KBM-7 (cell line): Measurements from ENCODE around the gene NRIP1.
"Not testable (repeated sequence)": the region's sequence is repeated elsewhere in the genome, so short reads cannot be mapped to it uniquely, and the experiment has no call there.

Source experiments
- DNase-seq: peaks from one replicate; pipeline ENCODE4 v3.0.0-alpha.2; 2015
- in situ Hi-C: fragments of 300-500 bp; cut with MboI; formaldehyde crosslinking; loops from 2 replicates; pipeline ENCODE4 v1.14.3; 2020; ENCODE audit warnings: low sequenced_read_pairs, low pct_unique_long_range_greater_than_20kb, mixed read lengths

NRIP1 gene

GRCh38 chr21:14955936-14956520, 108.8 kb downstream of the NRIP1 start:
- in situ Hi-C loops = no loop called here
- no peak for DNase-seq

GRCh38 chr21:14952916-14953315, 111.9 kb downstream of the NRIP1 start:
- no peak for DNase-seq
- in situ Hi-C loops = no loop called here

GRCh38 chr21:14949603-14950002, 115.2 kb downstream of the NRIP1 start:
- DNase-seq = no peak
- in situ Hi-C loops = no loop called here

GRCh38 chr21:14947613-14948160, 117.1 kb downstream of the NRIP1 start:
- in situ Hi-C loops = no loop called here
- DNase-seq = no peak

- in situ Hi-C loops = no loop called here
- no peak for DNase-seq
These were observed 119.6 kb downstream of the NRIP1 start for GRCh38 chr21:14945176-14945575.

GRCh38 chr21:14943616-14944015, 121.2 kb downstream of the NRIP1 start:
- in situ Hi-C loops = no loop called here
- no peak for DNase-seq

GRCh38 chr21:14942801-14943490, 121.9 kb downstream of the NRIP1 start:
- in situ Hi-C loops = no loop called here
- no peak for DNase-seq

- DNase-seq, in situ Hi-C loops: not testable (repeated sequence)
These were observed 137.5 kb downstream of the NRIP1 start for GRCh38 chr21:14927324-14927723.

- DNase-seq = no peak
- in situ Hi-C loops = no loop called here
These were observed 138.6 kb downstream of the NRIP1 start for GRCh38 chr21:14926186-14926585.

GRCh38 chr21:14923468-14923867, 141.3 kb downstream of the NRIP1 start:
- in situ Hi-C loops = no loop called here
- DNase-seq = no peak

GRCh38 chr21:14922980-14923379, 141.8 kb downstream of the NRIP1 start:
- in situ Hi-C loops = no loop called here
- DNase-seq = no peak

GRCh38 chr21:14918527-14918926, 146.3 kb downstream of the NRIP1 start:
- no peak for DNase-seq
- in situ Hi-C loops = no loop called here

- DNase-seq = no peak
- in situ Hi-C loops = no loop called here
These were observed 147.0 kb downstream of the NRIP1 start for GRCh38 chr21:14917762-14918161.

- in situ Hi-C loops = no loop called here
- no peak for DNase-seq
These were observed 148.1 kb downstream of the NRIP1 start for GRCh38 chr21:14916676-14917141.

- in situ Hi-C loops = no loop called here
- DNase-seq = no peak
These were observed 151.2 kb downstream of the NRIP1 start for GRCh38 chr21:14913638-14914037.

- DNase-seq = no peak
- in situ Hi-C loops = no loop called here
These were observed 153.4 kb downstream of the NRIP1 start for GRCh38 chr21:14911351-14911750.
